CD4-positive, alpha-beta T cell (primary cell): ENCODE results near the gene HTR1B. TPM values are rescaled to one million over a fixed set of nuclear protein-coding genes. Genes with fewer than 3 reads are reported as not detected.

Experiments
- ATAC-seq: fragments of 200-7000 bp; cut with Tn5 transposase; one replicate; pipeline ENCODE4 v1.10.0; 2022; ENCODE audit warnings: mild to moderate bottlenecking; ENCODE audit not compliant: poor library complexity
- CTCF ChIA-PET: fragments of 350-600 bp; sonication (Branson Sonifier 250); formaldehyde crosslinking; loops from one replicate; lab custom pipeline; 2021; ENCODE audit warnings: antibody characterized with exemption, inconsistent platforms; lab: Charles Lee
- POLR2A ChIA-PET: fragments of 350-600 bp; sonication (Branson Sonifier 250); formaldehyde crosslinking; loops from one replicate; lab custom pipeline; 2021; ENCODE audit warnings: antibody characterized with exemption, inconsistent platforms; lab: Charles Lee
- DNase-seq, 14 experiments: peaks; one replicate each; pipeline ENCODE4 v3.0.0-alpha.2; 2013 to 2020; ENCODE audit warnings: mixed read lengths in 2 of 14
- H3K27ac ChIP-seq, 2 donors: one replicate each; pipeline versions ENCODE4 v1.5.1 to v1.7.0; 2013; ENCODE audit warnings: low read length in 2 of 2, low read depth in 1 of 2, mild to moderate bottlenecking in 1 of 2
- H3K27me3 ChIP-seq, 2 experiments: 1 replicate in 1 of 2; 2 replicates in 1 of 2; pipeline versions ENCODE4 v1.6.1 to v1.7.0; 2013; ENCODE audit warnings: low read length in 2 of 2, control low read depth in 1 of 2, mild to moderate bottlenecking in 1 of 2, moderate library complexity in 1 of 2; ENCODE audit not compliant: insufficient read depth in 2 of 2, control insufficient read depth in 1 of 2
- H3K36me3 ChIP-seq: one replicate; pipeline ENCODE4 v1.6.1; 2013; ENCODE audit warnings: low read length, control low read depth; ENCODE audit not compliant: insufficient read depth
- H3K4me1 ChIP-seq: one replicate; pipeline ENCODE4 v1.6.1; 2013; ENCODE audit warnings: low read length, control low read depth; ENCODE audit not compliant: insufficient read depth
- H3K4me3 ChIP-seq: one replicate; pipeline ENCODE4 v1.5.1; 2013; ENCODE audit warnings: mild to moderate bottlenecking, low read length, moderate library complexity
- H3K9me3 ChIP-seq, 2 experiments: 1 replicate in 1 of 2; 2 replicates in 1 of 2; pipeline versions ENCODE4 v1.6.1 to v1.7.0; 2013; ENCODE audit warnings: low read length in 2 of 2, mild to moderate bottlenecking in 2 of 2, control low read depth in 1 of 2, moderate library complexity in 1 of 2; ENCODE audit not compliant: control insufficient read depth in 1 of 2, insufficient read depth in 1 of 2
- H3K27ac Mint-ChIP-seq: one replicate; pipeline ENCODE4 v1.8.0; 2020; ENCODE audit warnings: mixed read lengths
- H3K27me3 Mint-ChIP-seq: one replicate; pipeline ENCODE4 v1.8.0; 2021; ENCODE audit warnings: mixed read lengths
- H3K36me3 Mint-ChIP-seq: one replicate; pipeline ENCODE4 v1.8.0; 2021; ENCODE audit warnings: low read depth, mixed read lengths
- H3K4me1 Mint-ChIP-seq: one replicate; pipeline ENCODE4 v1.8.0; 2021; ENCODE audit warnings: low read depth, mixed read lengths
- H3K4me3 Mint-ChIP-seq: one replicate; pipeline ENCODE4 v1.8.0; 2020; ENCODE audit warnings: mild to moderate bottlenecking, mixed read lengths
- H3K9me3 Mint-ChIP-seq: one replicate; pipeline ENCODE4 v1.8.0; 2020; ENCODE audit warnings: mixed read lengths
- intact Hi-C, 2 experiments: fragments of 100-400 bp; cut with DNase I in 1 of 2; cut with micrococcal nuclease in 1 of 2; formaldehyde crosslinking; loops; one replicate each; pipeline versions ENCODE4 v1.15.1 to v1.9.0; 2023 to 2025; cut with DNase I, micrococcal nuclease
- total RNA-seq, 174 experiments: library from RNA in 2 of 174; stranded (reverse) in 2 of 174; gene quantifications; one replicate each; pipeline ENCODE4 v1.2.3 and lab custom pipeline; 2021 to 2026
- TF ChIP-seq, protein P1 (sequence below): fragments of 200-600 bp; IDR thresholded peaks from one replicate; pipeline ENCODE4 v1.8.0; 2022; ENCODE audit warnings: antibody characterized with exemption, mild to moderate bottlenecking

HTR1B gene
- total RNA-seq, 2 experiments from 2014 or later, result not detected

DNA sequence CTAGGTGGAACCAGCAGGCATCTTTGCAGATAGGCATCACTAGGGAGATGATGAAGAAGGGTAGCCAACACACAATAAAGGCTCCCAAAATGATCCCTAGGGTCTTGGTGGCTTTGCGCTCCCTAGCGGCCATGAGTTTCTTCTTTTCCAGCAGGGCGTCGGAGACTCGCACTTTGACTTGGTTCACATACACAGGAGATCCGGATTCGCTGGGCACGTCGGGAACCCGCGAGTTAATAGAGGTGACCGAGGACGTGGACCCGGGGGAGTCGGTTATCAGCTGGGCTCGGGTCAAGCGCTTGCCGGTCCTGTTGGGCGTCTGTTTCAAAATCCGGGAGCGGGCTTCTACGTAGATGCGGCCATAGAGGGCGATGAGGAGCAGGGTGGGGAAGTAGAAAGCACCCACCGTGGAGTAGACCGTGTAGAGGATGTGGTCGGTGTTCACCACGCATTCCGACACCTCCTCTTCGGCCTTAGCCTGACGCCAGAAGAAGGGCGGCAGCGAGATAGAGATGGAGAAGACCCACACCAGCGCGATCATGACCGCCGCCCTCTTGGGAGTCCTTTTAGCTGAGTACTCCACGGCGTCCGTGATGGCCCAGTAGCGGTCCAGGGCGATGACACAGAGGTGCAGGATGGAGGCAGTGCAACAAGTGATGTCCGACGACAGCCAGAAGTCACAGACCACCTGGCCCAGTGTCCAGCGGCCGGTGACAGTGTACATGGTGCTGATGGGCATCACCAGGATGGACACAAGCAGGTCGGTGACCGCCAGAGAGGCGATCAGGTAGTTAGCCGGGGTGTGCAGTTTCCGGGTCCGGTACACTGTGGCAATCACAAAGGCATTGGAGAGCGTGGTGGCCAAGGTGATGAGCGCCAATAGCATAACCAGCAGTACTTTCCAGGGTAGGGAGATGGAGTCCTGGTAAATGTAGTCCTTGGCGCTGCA is 658 bp downstream of the HTR1B start:
- Mint-ChIP-seq H3K27me3 (peaks cover 72% of the 10 kb centered on the region), H3K4me1 (peaks cover 15% of the 10 kb centered on the region), H3K9me3 (no peaks in the 10 kb centered on the region), H3K27ac (no peak overlapping the region), H3K4me3 (peak overlapping the region; percentile 43), H3K36me3 (no peaks in the 10 kb centered on the region)
- intact Hi-C loops, result loop anchor here in 1 of 2 experiments (10.0 kb wide), 1 partner anchor 1528 kb away; no protein-coding TSS in a partner anchor
- CTCF ChIA-PET, result no interaction called here
- Histone ChIP-seq H3K36me3 (no peaks in the 10 kb centered on the region), H3K4me1 (peaks cover 27% of the 10 kb centered on the region), H3K9me3 (peaks cover 0 to 26% of the 10 kb centered on the region in 2 experiments), H3K4me3 (no peak overlapping the region), H3K27me3 (peaks cover 52 to 56% of the 10 kb centered on the region in 2 experiments), H3K27ac (no peak overlapping the region)
- TF ChIP-seq, protein P1, sequence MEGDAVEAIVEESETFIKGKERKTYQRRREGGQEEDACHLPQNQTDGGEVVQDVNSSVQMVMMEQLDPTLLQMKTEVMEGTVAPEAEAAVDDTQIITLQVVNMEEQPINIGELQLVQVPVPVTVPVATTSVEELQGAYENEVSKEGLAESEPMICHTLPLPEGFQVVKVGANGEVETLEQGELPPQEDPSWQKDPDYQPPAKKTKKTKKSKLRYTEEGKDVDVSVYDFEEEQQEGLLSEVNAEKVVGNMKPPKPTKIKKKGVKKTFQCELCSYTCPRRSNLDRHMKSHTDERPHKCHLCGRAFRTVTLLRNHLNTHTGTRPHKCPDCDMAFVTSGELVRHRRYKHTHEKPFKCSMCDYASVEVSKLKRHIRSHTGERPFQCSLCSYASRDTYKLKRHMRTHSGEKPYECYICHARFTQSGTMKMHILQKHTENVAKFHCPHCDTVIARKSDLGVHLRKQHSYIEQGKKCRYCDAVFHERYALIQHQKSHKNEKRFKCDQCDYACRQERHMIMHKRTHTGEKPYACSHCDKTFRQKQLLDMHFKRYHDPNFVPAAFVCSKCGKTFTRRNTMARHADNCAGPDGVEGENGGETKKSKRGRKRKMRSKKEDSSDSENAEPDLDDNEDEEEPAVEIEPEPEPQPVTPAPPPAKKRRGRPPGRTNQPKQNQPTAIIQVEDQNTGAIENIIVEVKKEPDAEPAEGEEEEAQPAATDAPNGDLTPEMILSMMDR, result no peak
- ATAC-seq (no peak), DNase-seq (no peak)
- POLR2A ChIA-PET, result no interaction called here

DNA sequence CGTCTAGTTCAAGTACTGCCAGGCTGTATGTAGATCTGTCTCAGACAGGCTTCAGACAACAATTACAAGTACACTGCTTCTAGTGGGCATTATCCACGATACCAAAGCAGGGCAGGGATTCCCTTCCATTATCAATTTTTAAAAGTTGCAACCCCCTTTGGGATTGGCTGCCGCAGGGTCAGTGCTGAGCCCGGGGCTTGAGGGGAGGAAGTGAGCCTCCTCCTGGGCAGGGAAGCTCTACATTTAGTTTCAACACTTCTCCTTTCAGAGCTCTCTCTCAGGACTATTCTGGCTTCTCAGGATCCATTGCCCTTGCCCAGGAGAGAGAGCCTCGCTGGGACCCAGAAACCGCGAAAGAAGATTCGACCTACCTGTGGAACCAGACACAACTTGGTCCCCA is 1.5 kb downstream of the HTR1B start:
- no peaks in the 10 kb centered on the region for H3K36me3 ChIP-seq
- no peak for DNase-seq
- ATAC-seq, result no peak
- Mint-ChIP-seq H3K4me3 (no peak overlapping the region), H3K4me1 (peaks cover 14% of the 10 kb centered on the region), H3K9me3 (no peaks in the 10 kb centered on the region), H3K27me3 (peaks cover 69% of the 10 kb centered on the region), H3K36me3 (no peaks in the 10 kb centered on the region), H3K27ac (no peak overlapping the region)
- peaks cover 50 to 52% of the 10 kb centered on the region in 2 experiments for H3K27me3 ChIP-seq
- no peak overlapping the region for H3K27ac ChIP-seq
- peaks cover 24% of the 10 kb centered on the region for H3K4me1 ChIP-seq
- CTCF ChIA-PET, result no interaction called here
- intact Hi-C loops, result loop anchor here in 1 of 2 experiments (10.0 kb wide), 1 partner anchor 1527 kb away; no protein-coding TSS in a partner anchor
- no peak overlapping the region for H3K4me3 ChIP-seq
- peaks cover 0 to 26% of the 10 kb centered on the region in 2 experiments for H3K9me3 ChIP-seq
- POLR2A ChIA-PET, result no interaction called here
- TF ChIP-seq, protein P1, result no peak

DNA sequence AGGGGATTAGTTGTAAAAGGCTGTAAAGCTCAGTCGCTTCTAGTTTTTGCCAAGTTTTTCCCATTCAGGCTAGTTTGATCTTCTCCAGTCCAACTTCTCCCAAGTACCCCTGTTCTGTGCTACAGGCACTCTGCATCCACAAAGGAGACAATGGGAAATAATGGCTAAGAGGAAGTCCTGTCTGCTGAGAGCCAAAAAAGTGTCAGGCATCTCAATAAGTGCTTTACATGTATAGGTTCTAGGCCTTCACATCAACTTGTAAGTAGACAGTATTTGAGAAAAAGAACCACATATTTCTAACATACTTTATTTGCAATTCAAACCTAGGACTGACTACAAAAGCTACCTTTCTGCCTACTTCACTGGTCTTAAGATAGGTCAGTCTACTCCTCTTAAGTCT is 4.9 kb downstream of the HTR1B start:
- Histone ChIP-seq H3K4me1 (peaks cover 7% of the 10 kb centered on the region), H3K9me3 (peaks cover 0 to 15% of the 10 kb centered on the region in 2 experiments), H3K27ac (no peak overlapping the region), H3K27me3 (peaks cover 19 to 20% of the 10 kb centered on the region in 2 experiments), H3K4me3 (no peak overlapping the region), H3K36me3 (no peaks in the 10 kb centered on the region)
- intact Hi-C loops, result loop anchor here in 1 of 2 experiments (5.0 kb wide), 1 partner anchor 1566 kb away; no protein-coding TSS in a partner anchor
- ChIA-PET CTCF (no interaction called here), POLR2A (no interaction called here)
- Mint-ChIP-seq H3K36me3 (no peaks in the 10 kb centered on the region), H3K27ac (no peak overlapping the region), H3K9me3 (no peaks in the 10 kb centered on the region), H3K4me1 (no peaks in the 10 kb centered on the region), H3K27me3 (peaks cover 40% of the 10 kb centered on the region), H3K4me3 (no peak overlapping the region)
- no peak for ATAC-seq
- TF ChIP-seq, protein P1, result no peak
- DNase-seq, result no peak
